Measurements from ENCODE around the gene SREBF1.

DNA sequence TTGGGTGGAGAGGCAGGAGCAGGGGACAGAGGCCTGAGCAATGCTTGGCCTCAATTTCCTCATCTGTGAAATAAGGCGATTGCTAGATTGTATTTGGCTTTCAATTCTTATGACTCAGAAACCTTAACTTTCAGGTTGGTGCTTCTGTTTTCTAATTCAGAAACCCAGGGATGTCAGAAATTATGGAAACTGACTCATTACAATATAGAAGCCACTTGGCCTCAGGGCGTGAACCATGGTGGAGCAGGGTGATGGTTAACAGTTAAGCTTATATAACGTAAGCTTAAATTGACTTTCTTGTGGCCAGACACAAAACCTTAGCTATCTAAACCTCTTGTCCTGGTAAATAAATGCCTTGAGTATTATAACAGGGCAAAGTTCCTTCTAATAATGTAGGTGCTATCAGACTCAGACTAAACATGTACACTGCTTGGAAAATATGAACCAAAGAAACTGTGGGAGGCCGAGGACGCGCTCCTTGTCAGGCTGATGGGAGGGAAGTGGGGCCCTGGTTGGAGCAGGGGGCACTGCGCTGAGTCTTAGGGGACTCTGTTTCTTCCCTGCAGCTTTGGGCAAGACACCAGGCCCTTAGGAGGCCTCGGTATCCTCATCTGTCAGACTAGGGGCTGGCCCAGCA, 17.1 kb upstream of the SREBF1 start:
- TF ChIP-seq, protein P1, sequence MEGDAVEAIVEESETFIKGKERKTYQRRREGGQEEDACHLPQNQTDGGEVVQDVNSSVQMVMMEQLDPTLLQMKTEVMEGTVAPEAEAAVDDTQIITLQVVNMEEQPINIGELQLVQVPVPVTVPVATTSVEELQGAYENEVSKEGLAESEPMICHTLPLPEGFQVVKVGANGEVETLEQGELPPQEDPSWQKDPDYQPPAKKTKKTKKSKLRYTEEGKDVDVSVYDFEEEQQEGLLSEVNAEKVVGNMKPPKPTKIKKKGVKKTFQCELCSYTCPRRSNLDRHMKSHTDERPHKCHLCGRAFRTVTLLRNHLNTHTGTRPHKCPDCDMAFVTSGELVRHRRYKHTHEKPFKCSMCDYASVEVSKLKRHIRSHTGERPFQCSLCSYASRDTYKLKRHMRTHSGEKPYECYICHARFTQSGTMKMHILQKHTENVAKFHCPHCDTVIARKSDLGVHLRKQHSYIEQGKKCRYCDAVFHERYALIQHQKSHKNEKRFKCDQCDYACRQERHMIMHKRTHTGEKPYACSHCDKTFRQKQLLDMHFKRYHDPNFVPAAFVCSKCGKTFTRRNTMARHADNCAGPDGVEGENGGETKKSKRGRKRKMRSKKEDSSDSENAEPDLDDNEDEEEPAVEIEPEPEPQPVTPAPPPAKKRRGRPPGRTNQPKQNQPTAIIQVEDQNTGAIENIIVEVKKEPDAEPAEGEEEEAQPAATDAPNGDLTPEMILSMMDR (IDR thresholded peaks at IDR 0.05), result no peak
- no peak for TF ChIP-seq POLR2A (IDR thresholded peaks at IDR 0.05)
